OCI-LY1 (cell line): ENCODE measurements around the gene FARP1.

Experiments used
- CTCF ChIP-seq: fragments of 200-600 bp; sonication (generic), shearing (Covaris generic); IDR thresholded peaks from 2 replicates; pipeline ENCODE4 v1.5.1; 2017; ENCODE audit warnings: mild to moderate bottlenecking, antibody characterized with exemption, low read length, moderate library complexity, mixed read lengths
- EZH2 ChIP-seq: fragments of 200-600 bp; sonication (generic), shearing (Covaris generic); IDR thresholded peaks from 2 replicates; pipeline ENCODE4 v1.8.0; 2017; ENCODE audit warnings: borderline replicate concordance, mixed run types, mild to moderate bottlenecking, antibody characterized with exemption, low read length, moderate library complexity, mixed read lengths

DNA sequence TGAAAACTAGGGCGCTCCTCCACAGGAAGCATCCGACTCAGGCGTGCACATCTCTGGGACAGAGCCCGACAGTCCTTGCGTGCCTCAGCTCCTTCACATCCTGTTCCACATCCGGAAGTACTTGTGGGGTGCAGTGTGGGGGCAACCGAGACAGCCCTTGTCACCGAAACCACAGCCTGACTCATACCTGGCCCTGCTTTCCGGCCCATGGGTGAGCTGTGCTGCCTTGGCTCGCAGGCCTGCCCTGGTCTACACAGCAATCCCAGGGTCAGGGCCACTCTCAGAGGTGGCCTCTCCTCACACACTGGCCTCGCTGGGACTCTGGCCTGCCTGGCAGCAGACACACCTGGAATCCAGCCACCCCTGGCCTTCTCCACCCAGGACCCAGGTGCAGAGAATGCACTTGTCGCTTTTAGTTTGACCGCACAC, 333.7 kb downstream of the FARP1 start:
- TF ChIP-seq CTCF: no peak
- no peak for TF ChIP-seq EZH2
